GM12873 (cell line): ENCODE results near the gene SLC12A8.
A peak's percentile ranks its signal among the peaks of the same experiment; 100 is the strongest.

Source experiments
- TF ChIP-seq, protein P1 (sequence below): IDR thresholded peaks from 2 replicates; pipeline ENCODE4 v1.5.1; 2012; ENCODE audit warnings: low read depth, mild to moderate bottlenecking, moderate library complexity, low read length, control low read depth; ENCODE audit not compliant: insufficient read depth; ENCODE audit errors: missing control alignments

SLC12A8 gene

DNA sequence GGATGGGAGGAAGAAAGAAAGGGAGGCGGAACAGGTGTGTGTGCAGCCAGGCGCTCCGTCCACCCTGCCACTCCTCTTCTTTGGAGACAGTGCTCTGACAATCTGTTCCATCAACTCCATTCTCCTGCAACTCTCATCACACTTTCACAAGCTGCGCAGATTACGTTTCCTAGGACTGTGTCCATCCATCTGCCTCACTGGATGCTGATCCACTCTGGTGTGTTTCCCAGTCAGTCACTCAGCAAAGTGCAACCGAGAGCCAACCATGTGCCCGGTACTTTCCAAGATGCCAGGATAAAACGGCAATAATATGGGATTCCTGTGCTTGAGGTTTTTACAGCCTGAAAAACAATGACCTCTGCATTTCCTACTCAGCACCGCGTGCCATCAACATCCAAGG, 59.6 kb downstream of the SLC12A8 start:
- TF ChIP-seq, protein P1, sequence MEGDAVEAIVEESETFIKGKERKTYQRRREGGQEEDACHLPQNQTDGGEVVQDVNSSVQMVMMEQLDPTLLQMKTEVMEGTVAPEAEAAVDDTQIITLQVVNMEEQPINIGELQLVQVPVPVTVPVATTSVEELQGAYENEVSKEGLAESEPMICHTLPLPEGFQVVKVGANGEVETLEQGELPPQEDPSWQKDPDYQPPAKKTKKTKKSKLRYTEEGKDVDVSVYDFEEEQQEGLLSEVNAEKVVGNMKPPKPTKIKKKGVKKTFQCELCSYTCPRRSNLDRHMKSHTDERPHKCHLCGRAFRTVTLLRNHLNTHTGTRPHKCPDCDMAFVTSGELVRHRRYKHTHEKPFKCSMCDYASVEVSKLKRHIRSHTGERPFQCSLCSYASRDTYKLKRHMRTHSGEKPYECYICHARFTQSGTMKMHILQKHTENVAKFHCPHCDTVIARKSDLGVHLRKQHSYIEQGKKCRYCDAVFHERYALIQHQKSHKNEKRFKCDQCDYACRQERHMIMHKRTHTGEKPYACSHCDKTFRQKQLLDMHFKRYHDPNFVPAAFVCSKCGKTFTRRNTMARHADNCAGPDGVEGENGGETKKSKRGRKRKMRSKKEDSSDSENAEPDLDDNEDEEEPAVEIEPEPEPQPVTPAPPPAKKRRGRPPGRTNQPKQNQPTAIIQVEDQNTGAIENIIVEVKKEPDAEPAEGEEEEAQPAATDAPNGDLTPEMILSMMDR: no peak

DNA sequence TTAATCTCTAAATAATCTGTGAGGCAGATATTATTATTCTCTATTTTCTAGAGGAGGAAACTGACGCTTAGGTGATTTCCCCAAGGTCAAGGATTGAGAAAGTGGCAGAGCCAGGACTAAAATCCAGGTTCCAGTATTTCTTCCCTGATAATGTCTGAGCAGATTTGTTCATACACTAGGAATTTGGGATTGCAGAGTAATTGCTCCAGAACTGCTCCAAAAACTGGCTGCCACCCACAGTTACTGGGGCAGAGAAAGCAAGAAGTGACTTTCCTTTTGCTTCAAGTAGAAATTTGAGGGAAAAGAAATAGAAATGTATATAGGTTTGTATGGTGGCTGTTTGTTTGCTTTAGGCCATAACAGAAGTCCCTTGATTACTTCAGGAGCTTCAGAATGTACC, 60.6 kb downstream of the SLC12A8 start:
- TF ChIP-seq, protein P1: no peak

DNA sequence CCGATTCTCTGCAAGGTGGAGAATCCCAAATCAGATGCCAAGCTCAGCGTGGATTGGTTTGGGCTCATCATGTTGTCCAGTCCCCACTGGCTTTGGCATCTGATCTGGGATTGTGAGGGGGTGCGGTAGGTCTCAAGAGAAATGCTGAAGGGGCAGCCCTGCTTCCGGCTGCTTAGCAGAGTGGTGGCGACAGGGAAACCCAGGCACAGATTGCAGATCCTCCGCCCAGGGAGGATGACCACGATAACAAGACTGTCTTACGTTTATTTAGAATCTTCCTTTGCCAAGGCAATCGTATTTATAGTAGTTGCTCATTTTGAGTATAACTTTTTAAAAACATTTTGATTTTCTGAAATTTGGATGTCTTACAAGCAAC, 61.1 kb downstream of the SLC12A8 start:
- TF ChIP-seq, protein P1: no peak

DNA sequence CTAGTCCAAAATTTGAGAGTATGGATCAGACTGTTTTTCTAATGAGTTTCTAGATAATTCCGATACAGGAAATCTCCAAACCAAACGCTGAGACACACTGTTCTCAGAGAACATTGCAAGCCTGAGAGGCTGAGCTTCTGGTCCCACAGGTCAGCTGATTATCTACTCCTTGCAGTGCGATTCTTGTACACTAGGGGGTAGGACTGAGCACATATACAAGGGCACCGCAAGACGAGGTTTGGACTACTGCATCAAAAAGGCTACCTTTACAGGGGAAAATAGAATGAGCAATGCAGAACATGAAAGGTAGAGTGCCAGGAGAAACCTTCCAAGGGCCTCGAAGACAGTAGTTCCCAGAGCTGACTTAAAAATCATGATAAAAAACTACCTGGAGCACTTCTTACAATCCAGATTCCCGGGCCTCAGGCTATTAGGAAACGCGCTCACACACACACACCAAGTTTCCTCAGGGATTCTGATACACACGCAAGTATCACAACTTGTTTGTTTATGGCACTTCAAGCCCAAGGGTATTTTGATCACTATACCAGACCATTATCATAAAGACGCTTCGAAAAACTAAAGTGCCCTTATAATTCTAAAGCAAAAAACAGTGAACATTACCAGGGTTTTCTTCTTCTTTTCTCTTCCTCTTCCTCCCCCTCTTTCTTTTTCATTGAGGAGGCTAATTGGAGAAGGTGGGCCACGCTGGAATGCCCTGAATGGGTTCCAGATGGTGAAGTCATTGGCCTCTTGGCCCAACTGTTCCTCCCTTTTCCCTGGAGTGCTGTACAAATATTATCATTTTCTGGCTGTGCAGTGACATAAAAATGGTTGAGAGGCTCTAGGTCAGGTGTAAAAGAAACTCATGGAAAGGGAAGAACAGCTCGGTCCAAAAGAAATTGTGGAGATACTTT, 61.8 kb downstream of the SLC12A8 start:
- TF ChIP-seq, protein P1: peak; percentile 77

DNA sequence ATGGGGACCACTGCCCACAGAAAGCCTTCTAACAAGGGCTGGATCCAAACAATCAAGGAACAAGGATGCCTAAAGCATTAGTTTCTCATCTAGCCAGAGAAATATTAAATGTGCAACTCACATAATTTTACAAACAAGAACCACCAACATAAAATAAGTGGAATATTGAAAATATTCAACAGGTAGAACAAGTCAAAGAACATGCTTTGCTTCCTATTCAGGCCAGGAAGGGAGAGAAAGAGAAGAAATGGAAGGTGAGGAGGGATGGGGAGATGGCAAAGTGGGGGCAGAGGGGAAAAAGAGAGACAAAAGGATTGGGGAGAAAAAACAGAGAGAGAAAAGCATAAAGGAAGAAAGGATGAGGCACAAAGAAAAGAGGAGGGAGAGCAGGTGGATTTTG, 63.1 kb downstream of the SLC12A8 start:
- TF ChIP-seq, protein P1: no peak

DNA sequence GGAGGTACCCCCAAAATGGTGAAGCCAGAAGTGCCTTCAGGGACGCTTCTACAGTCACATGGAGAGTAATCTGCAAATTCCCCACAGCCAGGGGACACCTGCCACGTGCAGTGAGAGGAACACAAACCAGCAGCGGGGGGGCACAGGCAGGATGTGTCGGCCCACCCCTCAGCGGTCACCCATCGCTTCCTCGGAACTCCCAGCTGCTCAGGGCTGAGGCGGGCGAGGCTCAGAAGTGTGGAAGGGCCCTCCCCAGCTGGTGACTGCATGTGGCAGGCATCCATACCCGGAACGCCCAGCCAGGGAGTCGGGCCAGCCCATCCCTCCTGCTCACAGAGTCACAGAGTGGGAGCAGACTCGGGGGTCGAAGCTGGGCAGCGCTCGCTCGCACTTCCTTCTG, 63.7 kb downstream of the SLC12A8 start:
- TF ChIP-seq, protein P1: no peak

DNA sequence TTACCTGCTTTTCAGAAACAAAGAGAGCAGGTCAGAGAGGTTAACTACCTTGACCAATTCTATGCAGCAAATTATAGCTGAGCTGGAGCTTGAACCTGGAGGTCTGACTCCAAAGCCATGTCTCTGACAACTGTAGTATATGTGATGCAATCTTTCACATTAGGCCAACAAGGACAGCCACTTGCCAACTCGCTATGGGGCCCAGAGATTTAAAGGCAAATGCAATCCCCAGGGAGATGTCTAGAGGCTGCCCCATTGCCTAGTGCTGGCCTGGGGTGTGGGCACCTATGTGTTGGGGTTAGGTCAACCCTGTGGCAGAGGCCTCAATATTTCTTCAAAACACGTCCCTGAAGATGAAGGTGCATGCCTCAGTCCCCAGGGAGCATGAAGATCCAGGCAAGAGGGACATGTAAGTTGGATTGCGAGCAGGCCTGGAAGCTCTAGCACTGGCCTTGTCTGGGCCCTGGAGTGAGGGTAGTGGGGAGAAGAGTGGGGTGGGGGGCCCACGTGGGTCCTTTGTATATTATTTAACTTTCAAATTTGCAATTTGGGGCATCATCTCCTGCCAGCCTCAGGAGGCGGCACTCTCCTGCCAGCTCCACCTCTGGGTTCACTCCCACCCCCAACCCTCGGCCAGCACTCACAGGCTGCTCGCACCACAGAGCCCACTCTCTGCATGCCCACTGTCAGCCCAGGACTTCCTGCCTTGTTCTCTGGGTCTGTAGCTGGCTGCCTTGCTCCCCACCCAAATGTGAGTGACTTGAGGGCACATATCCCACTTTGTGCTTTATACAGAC, 64.3 kb downstream of the SLC12A8 start:
- TF ChIP-seq, protein P1: no peak
